A673 (cell line): ENCODE results near the gene AMZ1.

Experiments used
- EZH2 ChIP-seq: fragments of 200-600 bp; sonication (generic); IDR thresholded peaks from 2 replicates; pipeline ENCODE4 v1.6.1; 2017; ENCODE audit warnings: borderline replicate concordance, low read depth, mild to moderate bottlenecking, mixed read lengths, antibody characterized with exemption, low read length; ENCODE audit not compliant: poor library complexity, severe bottlenecking
- TF ChIP-seq, protein P1 (sequence below): fragments of 300-800, 200-600 bp; sonication (generic); conservative IDR thresholded peaks from 2 replicates; pipeline ENCODE4 v1.5.1; 2017; ENCODE audit warnings: low read depth, mild to moderate bottlenecking, antibody characterized with exemption, low read length, moderate library complexity, mixed read lengths

DNA sequence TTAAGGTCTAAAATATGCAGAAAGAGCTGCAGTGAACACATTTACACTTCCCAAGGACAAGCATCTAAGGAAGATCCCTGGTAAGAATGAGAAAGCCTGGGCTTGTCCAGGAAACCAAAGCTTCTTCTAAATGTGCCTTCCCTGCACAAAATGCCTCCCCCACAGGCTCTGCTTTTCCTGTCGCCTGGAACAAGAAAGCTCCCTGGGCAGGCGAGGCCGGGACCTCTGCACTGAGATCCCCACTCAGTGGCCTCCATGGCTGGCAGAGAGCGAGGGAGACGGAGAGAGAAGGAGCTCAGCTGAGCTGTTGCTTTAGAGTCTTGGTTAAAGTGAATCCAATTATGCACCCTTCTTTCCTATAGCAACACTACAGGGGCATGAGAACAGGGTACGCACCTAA, 75.6 kb downstream of the AMZ1 start:
- TF ChIP-seq EZH2: no peak
- TF ChIP-seq, protein P1, sequence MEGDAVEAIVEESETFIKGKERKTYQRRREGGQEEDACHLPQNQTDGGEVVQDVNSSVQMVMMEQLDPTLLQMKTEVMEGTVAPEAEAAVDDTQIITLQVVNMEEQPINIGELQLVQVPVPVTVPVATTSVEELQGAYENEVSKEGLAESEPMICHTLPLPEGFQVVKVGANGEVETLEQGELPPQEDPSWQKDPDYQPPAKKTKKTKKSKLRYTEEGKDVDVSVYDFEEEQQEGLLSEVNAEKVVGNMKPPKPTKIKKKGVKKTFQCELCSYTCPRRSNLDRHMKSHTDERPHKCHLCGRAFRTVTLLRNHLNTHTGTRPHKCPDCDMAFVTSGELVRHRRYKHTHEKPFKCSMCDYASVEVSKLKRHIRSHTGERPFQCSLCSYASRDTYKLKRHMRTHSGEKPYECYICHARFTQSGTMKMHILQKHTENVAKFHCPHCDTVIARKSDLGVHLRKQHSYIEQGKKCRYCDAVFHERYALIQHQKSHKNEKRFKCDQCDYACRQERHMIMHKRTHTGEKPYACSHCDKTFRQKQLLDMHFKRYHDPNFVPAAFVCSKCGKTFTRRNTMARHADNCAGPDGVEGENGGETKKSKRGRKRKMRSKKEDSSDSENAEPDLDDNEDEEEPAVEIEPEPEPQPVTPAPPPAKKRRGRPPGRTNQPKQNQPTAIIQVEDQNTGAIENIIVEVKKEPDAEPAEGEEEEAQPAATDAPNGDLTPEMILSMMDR: no peak
